HG03103 (cell line): ENCODE measurements around the gene UVRAG.

ENCODE experiments used
- ATAC-seq: cut with Tn5 transposase; IDR thresholded peaks from one replicate; pipeline ENCODE4 v1.9.1; 2021; ENCODE audit warnings: low read depth; ENCODE audit not compliant: unreplicated experiment

Gene UVRAG

GRCh38 chr11:76175783-76176182 lies 360.8 kb downstream of the UVRAG start:
- ATAC-seq, result no peak

DNA sequence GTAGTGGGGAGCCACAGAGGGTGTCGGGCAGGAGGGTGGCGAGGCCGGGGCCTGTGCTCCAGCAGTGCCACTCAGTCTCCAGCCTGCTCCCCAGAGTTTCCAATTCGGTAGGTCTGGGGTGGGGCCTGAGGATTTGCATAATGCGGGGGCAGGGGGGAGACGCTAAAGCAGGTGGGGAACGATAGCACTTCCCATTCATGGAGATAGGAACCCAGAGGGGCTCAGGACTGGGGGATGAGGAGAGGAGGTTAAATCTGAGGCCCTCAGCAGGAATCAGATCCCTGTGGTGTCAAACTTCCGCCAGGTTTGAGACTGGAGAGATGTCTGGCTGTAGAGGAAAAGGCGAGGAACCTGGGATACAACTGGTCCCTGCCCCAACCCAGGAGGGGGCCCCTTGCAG lies 361.5 kb downstream of the UVRAG start:
- no peak for ATAC-seq

DNA sequence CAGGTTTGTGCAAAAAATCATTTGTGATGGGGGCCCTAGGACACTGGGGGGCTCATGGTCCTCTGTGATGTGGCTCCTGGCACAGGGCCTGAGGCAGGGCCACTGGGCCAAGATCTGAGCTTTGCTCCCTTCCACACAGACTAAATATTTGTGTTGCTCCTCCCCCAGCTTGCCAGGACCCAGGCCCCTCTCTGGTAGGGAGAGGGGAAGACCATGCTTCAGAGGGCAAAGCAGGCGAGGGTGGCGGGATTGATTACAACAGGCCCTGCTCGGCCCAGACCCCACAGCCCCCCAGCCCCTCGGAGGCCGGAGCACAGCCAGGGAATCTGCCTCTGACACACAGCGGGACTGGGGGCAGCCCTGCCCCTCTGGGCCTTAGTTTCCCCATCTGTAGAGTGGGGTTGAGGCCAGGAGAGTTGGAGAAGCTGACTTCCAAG lies 362.3 kb downstream of the UVRAG start:
- no peak for ATAC-seq

DNA sequence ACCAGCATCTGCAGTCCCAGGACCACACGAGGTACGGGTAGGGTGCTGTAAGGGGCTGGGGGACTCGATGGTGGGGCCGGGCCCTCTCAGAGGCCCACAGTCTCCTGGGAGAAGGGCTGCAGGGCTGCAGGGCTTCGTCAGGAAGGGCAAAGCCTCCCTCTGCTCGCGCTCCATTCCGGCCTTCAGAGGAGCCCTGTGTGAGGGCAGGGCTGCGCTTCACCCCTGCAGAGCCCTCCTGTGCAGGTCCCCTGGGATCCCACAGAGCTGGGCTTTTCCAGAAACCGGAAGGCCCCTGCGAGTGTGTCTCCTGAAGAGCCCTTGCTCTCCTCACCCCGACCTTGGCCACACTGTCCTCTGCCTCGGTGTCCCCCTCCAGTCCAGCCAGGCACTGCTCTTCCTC lies 364.1 kb downstream of the UVRAG start:
- no peak for ATAC-seq

DNA sequence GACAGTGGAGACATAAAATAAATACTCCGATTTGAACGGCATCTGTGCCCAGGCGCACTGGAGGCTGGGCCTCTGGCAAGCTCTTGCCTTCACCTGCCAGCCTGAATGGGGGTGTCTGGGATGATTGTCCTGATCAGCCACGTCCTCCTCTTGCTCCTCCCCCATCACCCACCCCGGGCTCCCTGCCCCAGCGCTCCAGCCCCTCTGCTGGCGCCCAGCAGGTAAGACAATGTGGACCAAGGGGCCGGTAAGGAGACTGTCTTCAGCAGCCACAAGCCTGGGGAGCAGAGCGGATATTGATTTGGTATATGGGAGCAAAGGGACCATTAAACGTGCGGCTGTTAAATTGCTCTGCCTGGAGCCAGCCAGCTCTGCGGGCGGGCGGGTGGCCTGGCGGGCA lies 366.4 kb downstream of the UVRAG start:
- no peak for ATAC-seq

GRCh38 chr11:76184551-76184993 lies 369.6 kb downstream of the UVRAG start:
- ATAC-seq, result no peak

DNA sequence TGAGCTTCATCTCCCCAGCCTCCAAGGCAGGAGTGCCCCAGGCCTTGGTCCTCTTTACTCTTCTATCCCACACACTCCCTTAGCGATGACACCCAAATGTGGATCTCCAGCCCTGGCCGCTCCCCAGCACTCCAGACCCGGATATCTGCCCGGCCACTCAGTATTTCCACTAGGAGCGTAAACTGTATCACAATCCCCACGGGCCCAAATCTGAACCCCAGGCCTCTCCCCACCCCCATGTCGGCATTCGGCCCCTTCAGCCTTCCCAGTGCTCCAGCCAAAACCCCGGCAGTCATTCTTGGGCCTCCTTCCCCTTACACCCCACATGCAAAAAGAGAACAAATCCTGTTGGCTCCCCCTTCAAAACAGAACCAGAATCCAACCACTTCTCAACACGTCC lies 370.5 kb downstream of the UVRAG start:
- no peak for ATAC-seq

DNA sequence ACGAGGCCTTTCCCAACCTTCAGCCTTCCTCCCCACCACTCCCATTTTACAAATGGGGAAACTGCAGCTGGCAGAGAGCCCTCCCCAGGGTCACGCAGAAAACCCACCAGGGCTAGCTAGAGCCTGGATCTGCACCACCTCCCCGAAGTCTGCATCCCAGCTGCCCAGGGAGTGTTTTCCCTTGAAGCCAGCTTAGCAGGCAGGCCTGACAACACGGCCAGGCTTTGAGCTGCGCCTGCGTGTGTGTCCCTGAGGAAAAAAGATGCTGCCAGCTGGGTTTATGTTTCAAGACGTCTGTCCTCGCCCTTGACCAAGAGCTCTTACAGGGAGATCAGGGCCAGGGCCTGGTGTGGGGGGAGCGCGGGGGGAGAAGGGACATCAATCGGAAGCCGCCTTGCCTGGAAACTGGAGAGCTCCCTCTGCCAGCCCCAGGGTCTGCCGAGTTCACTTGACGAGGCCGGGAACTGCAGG lies 371.0 kb downstream of the UVRAG start:
- no peak for ATAC-seq

DNA sequence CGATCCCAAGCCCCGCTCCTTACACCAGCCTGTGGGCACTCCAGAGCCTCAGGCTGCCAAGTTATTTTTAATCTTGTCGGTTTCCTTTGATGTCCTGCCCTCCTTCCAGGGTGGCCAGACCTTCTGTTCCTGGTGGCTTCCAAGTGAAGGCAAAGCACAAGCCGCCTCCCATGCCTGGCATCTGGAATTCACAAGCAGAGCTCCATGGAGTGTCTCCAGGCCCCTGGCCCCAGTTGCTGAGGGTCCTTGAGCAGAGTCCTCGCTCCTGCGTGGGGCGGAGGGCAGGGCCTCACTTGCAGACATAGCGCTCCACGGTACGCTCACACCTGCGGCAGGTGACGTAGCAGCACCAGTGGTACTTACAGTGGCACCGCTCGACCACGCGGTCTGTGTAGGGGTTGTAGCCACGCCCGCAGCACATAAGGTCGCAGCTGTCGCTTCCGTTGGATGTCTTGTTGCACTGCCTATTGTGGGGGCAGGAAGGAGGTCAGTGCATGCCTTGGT lies 371.8 kb downstream of the UVRAG start:
- ATAC-seq, result no peak

DNA sequence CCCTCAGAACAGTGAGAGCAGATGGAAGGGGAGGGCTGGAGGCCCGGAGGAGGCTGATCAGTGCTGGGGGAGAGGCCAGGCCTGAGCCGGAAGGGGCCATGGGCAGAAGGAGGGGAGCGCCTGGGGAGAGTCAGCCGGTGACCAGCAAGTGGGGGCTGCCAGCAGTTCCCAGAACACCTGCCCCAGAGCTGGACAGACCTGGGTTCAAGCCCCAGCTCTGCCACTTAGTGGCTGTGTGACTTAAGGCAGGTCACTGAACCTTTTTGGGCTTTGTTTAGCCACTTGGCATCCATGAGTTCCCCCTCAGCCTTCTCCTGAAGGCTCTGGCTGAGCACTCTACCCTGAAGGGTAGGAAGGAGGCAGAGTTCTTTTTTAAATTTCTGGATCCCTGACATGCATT lies 373.9 kb downstream of the UVRAG start:
- no peak for ATAC-seq

DNA sequence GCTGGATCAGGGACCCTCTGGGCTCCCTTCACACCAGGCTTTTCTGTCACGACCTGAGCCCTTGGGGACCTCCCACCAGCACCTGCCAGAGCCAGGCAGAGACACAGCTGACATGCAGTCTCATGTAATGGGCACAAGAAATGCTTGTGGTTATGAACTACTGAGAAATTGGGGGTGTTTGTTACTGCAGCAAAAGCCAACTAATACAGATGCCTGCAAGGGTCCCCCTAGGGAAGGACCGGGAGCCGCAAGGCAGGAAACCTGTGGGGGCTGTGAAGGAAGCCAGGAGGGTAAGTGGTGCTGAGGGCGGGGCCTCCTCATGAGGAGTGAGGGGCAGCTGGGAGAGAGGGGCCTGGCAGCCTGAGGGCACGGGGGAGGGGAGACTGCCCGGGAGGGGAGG lies 374.7 kb downstream of the UVRAG start:
- no peak for ATAC-seq

- ATAC-seq, result no peak
Observed at GRCh38 chr11:76190376-76190775, 375.4 kb downstream of the UVRAG start.
